NCI-H187 (cell line): ENCODE results near the gene RPL9.
"Not testable (repeated sequence)": the region's sequence is repeated elsewhere in the genome, so short reads cannot be mapped to it uniquely, and the experiment has no call there.

ENCODE experiments used
- DNase-seq, 2 experiments: peaks; one replicate each; lab custom pipeline; 2025; lab: John Stamatoyannopoulos, UW

The RPL9 gene

DNA sequence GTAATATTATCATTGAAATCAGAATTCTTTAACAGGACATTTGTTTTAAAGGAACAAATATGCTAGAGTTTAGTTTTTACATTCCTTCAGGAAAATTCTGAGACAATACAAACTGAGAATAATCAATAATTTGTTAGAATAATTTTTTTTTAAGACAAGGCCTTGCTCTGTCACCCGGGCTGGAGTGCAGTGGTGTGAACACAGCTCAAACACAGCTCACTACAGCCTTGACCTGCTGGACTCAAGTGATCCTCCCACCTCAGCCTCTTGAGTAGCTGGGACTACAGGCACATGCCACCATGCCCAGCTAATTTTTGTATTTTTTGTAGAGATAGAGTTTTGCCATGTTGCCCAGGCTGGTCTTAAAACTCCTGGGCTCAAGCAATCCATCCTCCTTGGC is 33.4 kb downstream of the RPL9 start:
- DNase-seq = not testable (repeated sequence)

DNA sequence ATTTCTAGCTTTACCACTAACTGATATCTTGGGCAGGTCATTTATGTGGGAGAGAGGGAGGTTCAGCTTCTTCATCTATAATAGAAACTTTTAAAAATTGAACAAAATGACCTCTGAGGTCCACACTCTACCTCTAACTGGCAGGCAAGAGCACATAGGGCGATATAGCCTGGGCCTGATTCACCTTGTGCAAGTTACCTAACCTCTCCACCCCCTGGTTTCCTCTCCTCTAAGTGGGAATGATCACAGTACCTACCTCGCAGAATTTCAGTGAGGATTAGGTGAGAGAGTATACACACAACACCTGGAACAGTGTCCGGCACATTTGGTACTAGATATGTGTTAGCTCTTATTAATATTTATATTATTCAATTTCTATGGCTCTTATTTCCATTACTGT is 36.5 kb downstream of the RPL9 start:
- no peak for DNase-seq

DNA sequence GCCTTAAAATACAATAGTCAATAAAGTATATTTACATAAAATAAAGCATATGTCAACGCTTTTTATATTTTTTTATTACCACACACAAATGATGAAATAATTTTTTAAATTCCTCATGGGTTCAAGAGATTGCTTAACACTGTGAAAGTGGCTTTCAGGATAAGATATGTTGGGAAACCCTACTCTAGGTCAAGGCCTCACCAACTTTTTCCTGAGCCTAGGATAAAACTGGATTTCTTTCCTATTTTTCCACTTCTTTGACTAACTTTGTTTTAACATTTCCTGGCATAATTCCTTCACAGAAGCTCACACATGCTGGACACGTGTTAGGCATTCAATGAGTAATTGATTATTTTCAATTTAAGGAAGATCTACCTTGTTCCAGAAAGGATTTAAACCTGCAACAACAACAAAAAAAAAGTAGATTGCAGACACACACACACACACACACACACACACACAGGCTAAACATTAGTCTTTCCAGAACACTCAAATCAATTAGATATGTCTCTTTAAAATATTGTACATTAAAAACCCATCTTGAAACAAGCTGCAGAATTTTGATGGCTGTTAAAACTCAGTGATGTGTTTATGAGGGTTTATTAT is 42.9 kb downstream of the RPL9 start:
- DNase-seq = no peak

DNA sequence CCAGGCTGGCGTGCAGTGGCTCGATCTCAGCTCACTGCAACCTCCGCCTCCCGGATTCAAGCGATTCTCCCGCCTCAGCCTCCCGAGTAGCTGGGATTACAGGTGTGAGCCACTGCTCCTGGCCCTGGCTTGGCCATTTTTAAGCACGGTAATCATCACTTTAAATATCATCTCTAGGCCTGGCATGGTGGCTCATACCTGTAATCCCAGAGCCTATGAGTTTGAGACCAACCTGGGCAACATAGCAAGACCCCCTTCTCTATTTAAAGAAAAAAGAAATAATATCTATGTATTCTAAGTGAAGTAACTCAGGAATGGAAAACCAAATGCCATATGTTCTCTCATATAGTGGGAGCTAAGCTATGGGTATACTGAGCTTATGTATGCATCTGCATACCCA is 47.2 kb downstream of the RPL9 start:
- not testable (repeated sequence) for DNase-seq

DNA sequence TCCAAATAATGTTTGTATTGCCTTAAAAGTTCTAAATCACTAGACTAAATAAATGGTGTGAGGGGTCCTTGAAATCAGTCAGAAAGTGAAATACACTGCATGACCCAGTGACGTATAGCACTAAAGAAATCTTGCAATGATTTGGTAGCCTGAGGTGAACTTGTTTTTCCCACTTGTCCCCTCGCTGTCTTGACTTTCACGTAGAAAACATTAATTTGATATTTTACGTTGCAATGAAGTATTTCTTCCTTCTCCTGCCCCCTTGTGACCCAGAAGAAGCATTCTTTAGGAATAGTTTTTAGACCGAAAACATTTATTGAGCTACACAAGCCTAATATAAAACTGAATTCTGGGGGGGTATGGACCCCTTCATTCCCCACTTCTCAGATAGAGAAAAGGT is 48.3 kb downstream of the RPL9 start:
- no peak for DNase-seq

DNA sequence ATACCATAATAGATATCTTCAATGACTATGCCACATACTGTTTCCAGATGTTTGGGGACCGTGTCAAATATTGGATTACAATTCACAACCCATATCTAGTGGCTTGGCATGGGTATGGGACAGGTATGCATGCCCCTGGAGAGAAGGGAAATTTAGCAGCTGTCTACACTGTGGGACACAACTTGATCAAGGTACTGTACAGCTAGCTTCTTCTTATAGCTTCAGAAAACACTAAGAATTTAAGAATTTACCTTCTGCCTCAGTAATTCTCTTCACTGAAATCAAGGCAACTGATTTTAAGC is 51.2 kb downstream of the RPL9 start:
- DNase-seq = no peak

DNA sequence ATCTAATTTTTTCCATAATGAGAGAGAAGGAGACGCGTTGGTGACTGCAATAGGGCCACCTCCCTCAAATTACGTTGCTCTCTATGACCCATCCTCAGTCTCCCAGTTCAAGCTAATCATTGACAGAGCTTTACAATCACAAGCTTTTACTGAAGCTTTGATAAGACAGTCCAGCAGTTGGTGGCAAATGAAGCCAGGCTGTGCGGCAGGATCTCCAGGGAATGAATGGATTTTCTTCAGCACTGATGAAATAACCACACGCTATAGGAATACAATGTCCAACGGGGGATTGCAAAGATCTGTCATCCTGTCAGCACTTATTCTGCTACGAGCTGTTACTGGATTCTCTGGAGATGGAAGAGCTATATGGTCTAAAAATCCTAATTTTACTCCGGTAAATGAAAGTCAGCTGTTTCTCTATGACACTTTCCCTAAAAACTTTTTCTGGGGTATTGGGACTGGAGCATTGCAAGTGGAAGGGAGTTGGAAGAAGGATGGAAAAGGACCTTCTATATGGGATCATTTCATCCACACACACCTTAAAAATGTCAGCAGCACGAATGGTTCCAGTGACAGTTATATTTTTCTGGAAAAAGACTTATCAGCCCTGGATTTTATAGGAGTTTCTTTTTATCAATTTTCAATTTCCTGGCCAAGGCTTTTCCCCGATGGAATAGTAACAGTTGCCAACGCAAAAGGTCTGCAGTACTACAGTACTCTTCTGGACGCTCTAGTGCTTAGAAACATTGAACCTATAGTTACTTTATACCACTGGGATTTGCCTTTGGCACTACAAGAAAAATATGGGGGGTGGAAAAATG is 51.7 kb downstream of the RPL9 start, which contains the start of gene KLB:
TSS of gene KLB (plus strand) at position 168 of the 821 bp plus-strand sequence. CDS start at position 188, 20 bp downstream.
- DNase-seq = no peak
